OCI-LY7 (cell line): ENCODE data around the gene RETREG2. TPM values are rescaled to one million over a fixed set of nuclear protein-coding genes. Genes with fewer than 3 reads are reported as not detected.

Experiments
- BruUV-seq: library from RNA; stranded (reverse); fragments of 400-500 nt; replicated peaks from 2 replicates; lab custom pipeline; 2021; lab: Mats Ljungman, UMichigan
- CTCF ChIA-PET: fragments of 300-600 bp; sonication (Branson Sonifier 250); formaldehyde crosslinking; loops from one replicate; lab custom pipeline; 2022; ENCODE audit warnings: antibody characterized with exemption; ENCODE audit not compliant: unreplicated experiment; lab: Charles Lee
- POLR2A ChIA-PET: fragments of 300-600 bp; sonication (Branson Sonifier 250); formaldehyde crosslinking; loops from one replicate; lab custom pipeline; 2022; ENCODE audit warnings: antibody characterized with exemption; lab: Charles Lee
- DNase-seq: peaks from one replicate; pipeline ENCODE4 v3.0.0-alpha.2; 2015; ENCODE audit warnings: low spot score
- H2AFZ ChIP-seq: fragments of 200-600 bp; sonication (generic), shearing (Covaris generic); 2 replicates; pipeline ENCODE4 v1.6.1; 2014; ENCODE audit warnings: mild to moderate bottlenecking, antibody characterized with exemption, low read length, moderate library complexity
- H3K27ac ChIP-seq: fragments of 200-600 bp; sonication (generic); 2 replicates; pipeline ENCODE4 v1.5.1; 2014; ENCODE audit warnings: mixed run types, low read depth, mild to moderate bottlenecking, moderate library complexity, low read length, inconsistent platforms; ENCODE audit not compliant: poor library complexity, severe bottlenecking
- H3K36me3 ChIP-seq: fragments of 200-600 bp; sonication (generic); 2 replicates; pipeline ENCODE4 v1.6.1; 2014; ENCODE audit warnings: mild to moderate bottlenecking, antibody characterized with exemption, low read length, moderate library complexity, mixed read lengths; ENCODE audit not compliant: insufficient read depth
- H3K4me1 ChIP-seq: fragments of 200-600 bp; sonication (generic); 2 replicates; pipeline ENCODE4 v1.5.1; 2014; ENCODE audit warnings: mild to moderate bottlenecking, low read length; ENCODE audit not compliant: insufficient read depth, poor library complexity, severe bottlenecking
- H3K4me2 ChIP-seq: fragments of 200-600 bp; sonication (generic); 2 replicates; pipeline ENCODE4 v1.6.1; 2014; ENCODE audit warnings: mild to moderate bottlenecking, low read length
- H3K4me3 ChIP-seq: fragments of 200-600 bp; sonication (generic); 2 replicates; pipeline ENCODE4 v1.5.1; 2014; ENCODE audit warnings: mild to moderate bottlenecking, low read depth, low read length; ENCODE audit not compliant: poor library complexity, severe bottlenecking
- H3K79me2 ChIP-seq: fragments of 200-600 bp; sonication (generic); 2 replicates; pipeline ENCODE4 v1.6.1; 2016; ENCODE audit warnings: low read depth, mild to moderate bottlenecking, low read length, moderate library complexity, mixed read lengths; ENCODE audit not compliant: insufficient read depth
- H3K9me2 ChIP-seq: fragments of 200-600 bp; sonication (generic); 2 replicates; pipeline ENCODE4 v1.6.1; 2016; ENCODE audit warnings: mild to moderate bottlenecking, low read length, mixed read lengths; ENCODE audit not compliant: insufficient read depth
- H3K9me3 ChIP-seq: fragments of 200-600 bp; sonication (generic); 2 replicates; pipeline ENCODE4 v1.6.1; 2014; ENCODE audit warnings: mild to moderate bottlenecking, mixed run types, low read length, mixed read lengths
- H4K20me1 ChIP-seq: fragments of 200-600 bp; sonication (generic); 2 replicates; pipeline ENCODE4 v1.6.1; 2014; ENCODE audit warnings: mild to moderate bottlenecking, antibody characterized with exemption, low read length, moderate library complexity, mixed read lengths; ENCODE audit not compliant: insufficient read depth
- EZH2phosphoT487 ChIP-seq: fragments of 200-600 bp; sonication (generic); IDR thresholded peaks from 2 replicates; pipeline ENCODE4 v1.6.1; 2018; ENCODE audit warnings: low read depth, borderline replicate concordance, mild to moderate bottlenecking, mixed run types, antibody characterized with exemption, low read length, moderate library complexity, mixed read lengths
- intact Hi-C: fragments of 100-400 bp; cut with micrococcal nuclease; formaldehyde crosslinking; loops from one replicate; pipeline ENCODE4 v1.10.0; 2022; ENCODE audit not compliant: unreplicated experiment
- total RNA-seq, 2 experiments: library from RNA; depleted of rRNA in 1 of 2; stranded (reverse); fragments of >200 nt in 1 of 2; shearing (Covaris generic) in 1 of 2; gene quantifications; 2 replicates each; pipeline ENCODE4 v1.2.3, GENCODE V29; 2014 to 2022
- TF ChIP-seq, protein P1 (sequence below): fragments of 200-600 bp; sonication (generic); conservative IDR thresholded peaks from 2 replicates; pipeline ENCODE4 v1.5.1; 2014; ENCODE audit warnings: mild to moderate bottlenecking, antibody characterized with exemption, low read length, moderate library complexity, mixed read lengths

The RETREG2 gene
- total RNA-seq, 2 experiments from 2014 or later, result 59.1 to 74.6 TPM

DNA sequence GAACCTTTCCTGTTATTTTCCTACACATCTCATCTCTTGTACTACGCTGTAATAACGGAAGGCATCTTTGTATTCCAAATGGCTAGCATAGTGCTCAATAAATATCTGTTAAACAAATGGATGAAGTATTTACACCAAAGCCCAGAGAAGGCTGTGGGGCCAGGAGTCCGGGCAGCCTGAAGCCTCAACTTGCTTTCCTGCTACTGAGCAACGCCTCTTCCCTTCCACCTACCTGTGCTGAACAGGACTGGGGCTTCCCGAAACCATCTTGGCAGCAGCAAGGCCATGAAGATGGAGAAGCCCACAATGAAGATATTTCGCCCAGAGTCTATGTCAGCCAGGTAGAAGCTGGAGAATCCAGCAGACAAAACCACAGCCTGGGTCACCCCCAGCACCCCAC lies 14.9 kb upstream of the RETREG2 start:
- ChIA-PET CTCF (interaction anchor here (1.0 kb wide), 1 partner anchor 13 kb away, joined by 4 read pairs; the partner anchor contains the start of gene CNPPD1), POLR2A (no interaction called here)
- H3K27ac ChIP-seq, result no peak overlapping the region
- H3K4me2 ChIP-seq, result no peak overlapping the region
- H4K20me1 ChIP-seq, result no peaks in the 10 kb centered on the region
- H3K4me1 ChIP-seq, result peaks cover 11% of the 10 kb centered on the region
- no peak overlapping the region for H2AFZ ChIP-seq
- BruUV-seq, result no TSS peak
- peaks cover 7% of the 10 kb centered on the region for H3K36me3 ChIP-seq
- H3K79me2 ChIP-seq, result peaks cover 3% of the 10 kb centered on the region; the same call in 1 of the 2 replicates
- DNase-seq, result no peak
- intact Hi-C loops, result no loop called here
- TF ChIP-seq EZH2phosphoT487, result no peak
- TF ChIP-seq, protein P1, sequence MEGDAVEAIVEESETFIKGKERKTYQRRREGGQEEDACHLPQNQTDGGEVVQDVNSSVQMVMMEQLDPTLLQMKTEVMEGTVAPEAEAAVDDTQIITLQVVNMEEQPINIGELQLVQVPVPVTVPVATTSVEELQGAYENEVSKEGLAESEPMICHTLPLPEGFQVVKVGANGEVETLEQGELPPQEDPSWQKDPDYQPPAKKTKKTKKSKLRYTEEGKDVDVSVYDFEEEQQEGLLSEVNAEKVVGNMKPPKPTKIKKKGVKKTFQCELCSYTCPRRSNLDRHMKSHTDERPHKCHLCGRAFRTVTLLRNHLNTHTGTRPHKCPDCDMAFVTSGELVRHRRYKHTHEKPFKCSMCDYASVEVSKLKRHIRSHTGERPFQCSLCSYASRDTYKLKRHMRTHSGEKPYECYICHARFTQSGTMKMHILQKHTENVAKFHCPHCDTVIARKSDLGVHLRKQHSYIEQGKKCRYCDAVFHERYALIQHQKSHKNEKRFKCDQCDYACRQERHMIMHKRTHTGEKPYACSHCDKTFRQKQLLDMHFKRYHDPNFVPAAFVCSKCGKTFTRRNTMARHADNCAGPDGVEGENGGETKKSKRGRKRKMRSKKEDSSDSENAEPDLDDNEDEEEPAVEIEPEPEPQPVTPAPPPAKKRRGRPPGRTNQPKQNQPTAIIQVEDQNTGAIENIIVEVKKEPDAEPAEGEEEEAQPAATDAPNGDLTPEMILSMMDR, result no peak
- H3K9me2 ChIP-seq, result no peaks in the 10 kb centered on the region
- H3K4me3 ChIP-seq, result no peak overlapping the region
- no peaks in the 10 kb centered on the region for H3K9me3 ChIP-seq

DNA sequence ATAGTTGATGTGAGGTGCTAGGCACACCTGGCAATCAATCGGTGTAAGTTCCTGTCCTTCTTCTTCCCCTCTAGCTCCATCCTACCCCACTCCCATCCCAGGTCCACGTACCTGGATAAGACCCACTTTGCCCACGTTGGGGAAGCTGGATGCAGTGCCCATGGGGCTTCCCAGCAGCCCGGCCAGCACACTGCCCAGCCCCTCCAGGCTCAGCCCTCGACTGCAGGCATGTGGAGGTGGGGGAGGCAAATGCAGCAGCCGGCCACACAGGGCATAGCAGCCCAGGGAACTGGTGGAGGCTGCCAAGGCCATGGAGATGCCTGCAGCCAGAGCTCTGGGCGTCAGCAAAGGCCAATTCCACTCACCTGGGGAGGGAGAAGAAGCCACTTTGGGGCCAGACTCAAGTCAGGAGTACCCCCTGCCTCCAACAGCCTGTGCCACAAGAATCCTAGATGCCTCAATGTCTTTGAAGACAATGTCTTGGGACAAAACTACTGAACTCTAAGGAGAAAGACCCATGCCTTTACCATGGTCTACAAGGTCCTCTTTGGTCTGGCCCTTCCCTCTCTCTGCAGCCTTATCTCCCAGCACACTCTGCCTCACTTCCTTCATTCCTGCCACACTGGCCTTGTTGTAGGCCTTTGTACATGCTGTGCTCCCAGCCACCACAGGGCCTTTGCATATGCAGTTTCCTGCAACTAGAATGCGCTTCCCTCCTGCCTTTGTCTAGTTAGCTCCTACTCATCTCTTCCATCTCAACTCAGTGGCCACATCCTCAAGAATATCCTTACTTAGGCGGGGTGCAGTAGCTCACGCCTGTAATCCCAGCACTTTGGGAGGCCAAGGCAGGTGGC lies 12.8 kb upstream of the RETREG2 start:
- Histone ChIP-seq H3K79me2 (no peaks in the 10 kb centered on the region), H3K9me2 (no peaks in the 10 kb centered on the region), H3K4me1 (peaks cover 6% of the 10 kb centered on the region), H3K36me3 (peaks cover 7% of the 10 kb centered on the region), H4K20me1 (no peaks in the 10 kb centered on the region), H3K4me2 (no peak overlapping the region), H3K4me3 (no peak overlapping the region), H2AFZ (no peak overlapping the region), H3K9me3 (no peaks in the 10 kb centered on the region), H3K27ac (no peak overlapping the region)
- TF ChIP-seq EZH2phosphoT487, result no peak
- TF ChIP-seq, protein P1, result no peak
- ChIA-PET POLR2A (interaction anchor here (0.7 to 1.5 kb wide), 2 partner anchors 41 to 138 kb away, joined by 3 to 5 read pairs; partner anchors contain the start of gene ZFAND2B), CTCF (no interaction called here)
- intact Hi-C loops, result no loop called here
- DNase-seq, result no peak
- BruUV-seq, result no TSS peak

DNA sequence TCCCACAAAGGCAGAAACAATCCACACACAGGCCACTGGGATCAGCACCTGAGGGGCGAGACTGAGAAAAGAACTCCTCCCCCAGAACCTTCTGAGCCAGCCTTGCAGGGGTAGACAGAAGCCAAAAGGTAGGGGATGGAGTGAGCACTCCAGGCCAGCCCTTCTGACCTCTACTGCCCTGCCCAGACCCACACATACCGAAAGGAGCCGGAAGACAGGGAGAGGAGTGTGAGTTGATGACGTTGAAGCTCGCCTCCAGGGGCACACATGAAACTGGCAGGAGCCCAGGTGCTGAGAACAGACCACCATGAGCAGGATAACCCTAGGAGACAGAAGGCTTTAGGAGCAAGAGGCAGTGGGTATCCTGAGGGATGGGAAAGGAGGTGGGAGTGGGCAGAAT lies 10.1 kb upstream of the RETREG2 start:
- H4K20me1 ChIP-seq, result no peaks in the 10 kb centered on the region
- H3K36me3 ChIP-seq, result peaks cover 31% of the 10 kb centered on the region
- no peak overlapping the region for H2AFZ ChIP-seq
- no peaks in the 10 kb centered on the region for H3K9me3 ChIP-seq
- no peak overlapping the region for H3K27ac ChIP-seq
- DNase-seq, result no peak
- H3K4me1 ChIP-seq, result no peaks in the 10 kb centered on the region
- H3K4me3 ChIP-seq, result no peak overlapping the region
- intact Hi-C loops, result no loop called here
- no peaks in the 10 kb centered on the region for H3K9me2 ChIP-seq
- ChIA-PET POLR2A (no interaction called here), CTCF (no interaction called here)
- H3K4me2 ChIP-seq, result no peak overlapping the region
- BruUV-seq, result no TSS peak
- TF ChIP-seq, protein P1, result no peak
- TF ChIP-seq EZH2phosphoT487, result no peak
- no peaks in the 10 kb centered on the region for H3K79me2 ChIP-seq
